HEK293 (cell line): Measurements from ENCODE around the gene RABGGTA.

ENCODE experiments used
- AEBP2 ChIP-seq: fragments of 450-650 bp; formaldehyde crosslinking; IDR thresholded peaks from 2 replicates; pipeline ENCODE4 v1.5.1; 2016; ENCODE audit warnings: missing biosample characterization, missing genetic modification characterization, borderline replicate concordance
- BCL6B ChIP-seq: fragments of 450-650 bp; formaldehyde crosslinking; IDR thresholded peaks from 2 replicates; pipeline ENCODE4 v1.5.1; 2017; ENCODE audit warnings: missing biosample characterization, missing genetic modification characterization
- FEZF1 ChIP-seq: fragments of 450-650 bp; formaldehyde crosslinking; IDR thresholded peaks from 2 replicates; pipeline ENCODE4 v1.5.1; 2016; ENCODE audit warnings: missing biosample characterization, missing genetic modification characterization
- GLI4 ChIP-seq: fragments of 450-650 bp; formaldehyde crosslinking; IDR thresholded peaks from 2 replicates; pipeline ENCODE4 v1.5.1; 2016; ENCODE audit warnings: missing biosample characterization, missing genetic modification characterization
- HOXD13 ChIP-seq: sonication (generic); formaldehyde crosslinking; IDR thresholded peaks from 2 replicates; pipeline ENCODE4 v1.8.0; 2022; ENCODE audit warnings: missing genetic modification reagents, borderline replicate concordance
- INSM2 ChIP-seq: fragments of 450-650 bp; formaldehyde crosslinking; IDR thresholded peaks from 2 replicates; pipeline ENCODE4 v1.5.1; 2016; ENCODE audit warnings: missing biosample characterization, missing genetic modification characterization
- KLF7 ChIP-seq: fragments of 450-650 bp; formaldehyde crosslinking; IDR thresholded peaks from 2 replicates; pipeline ENCODE4 v1.5.1; 2016; ENCODE audit warnings: missing biosample characterization, missing genetic modification characterization, borderline replicate concordance
- PRDM10 ChIP-seq: fragments of 450-650 bp; formaldehyde crosslinking; IDR thresholded peaks from 2 replicates; pipeline ENCODE4 v1.5.1; 2016; ENCODE audit warnings: missing biosample characterization, missing genetic modification characterization
- RBAK ChIP-seq: fragments of 450-650 bp; formaldehyde crosslinking; IDR thresholded peaks from 2 replicates; pipeline ENCODE4 v1.5.1; 2016; ENCODE audit warnings: missing biosample characterization, missing genetic modification characterization
- SALL2 ChIP-seq: fragments of 450-650 bp; formaldehyde crosslinking; IDR thresholded peaks from 2 replicates; pipeline ENCODE4 v1.5.0; 2017; ENCODE audit warnings: missing biosample characterization, mild to moderate bottlenecking, missing genetic modification characterization, borderline replicate concordance
- SP3 ChIP-seq: fragments of 450-650 bp; formaldehyde crosslinking; IDR thresholded peaks from 2 replicates; pipeline ENCODE4 v1.5.1; 2016; ENCODE audit warnings: missing biosample characterization, missing genetic modification characterization
- WT1 ChIP-seq: fragments of 450-650 bp; formaldehyde crosslinking; IDR thresholded peaks from 2 replicates; pipeline ENCODE4 v1.5.1; 2016; ENCODE audit warnings: missing biosample characterization, missing genetic modification characterization
- ZEB2 ChIP-seq: fragments of 450-650 bp; formaldehyde crosslinking; IDR thresholded peaks from 2 replicates; pipeline ENCODE4 v1.5.1; 2016; ENCODE audit warnings: missing biosample characterization, missing genetic modification characterization
- ZFP37 ChIP-seq: fragments of 450-650 bp; formaldehyde crosslinking; IDR thresholded peaks from 2 replicates; pipeline ENCODE4 v1.5.1; 2016; ENCODE audit warnings: missing biosample characterization, missing genetic modification characterization
- ZNF10 ChIP-seq: fragments of 450-650 bp; formaldehyde crosslinking; IDR thresholded peaks from 2 replicates; pipeline ENCODE4 v1.5.1; 2017; ENCODE audit warnings: missing biosample characterization, missing genetic modification characterization
- ZNF114 ChIP-seq: fragments of 450-650 bp; formaldehyde crosslinking; IDR thresholded peaks from 2 replicates; pipeline ENCODE4 v1.5.0; 2017; ENCODE audit warnings: missing biosample characterization, missing genetic modification characterization
- ZNF146 ChIP-seq: fragments of 450-650 bp; formaldehyde crosslinking; IDR thresholded peaks from 2 replicates; pipeline ENCODE4 v1.5.1; 2016; ENCODE audit warnings: missing biosample characterization, missing genetic modification characterization
- ZNF184 ChIP-seq: fragments of 450-650 bp; IDR thresholded peaks from 2 replicates; pipeline ENCODE4 v1.5.1; 2018; ENCODE audit warnings: missing biosample characterization, mild to moderate bottlenecking, missing genetic modification characterization
- ZNF311 ChIP-seq: fragments of 450-650 bp; formaldehyde crosslinking; IDR thresholded peaks from 2 replicates; pipeline ENCODE4 v1.5.1; 2017; ENCODE audit warnings: missing biosample characterization, missing genetic modification characterization, borderline replicate concordance
- ZNF366 ChIP-seq: fragments of 450-650 bp; formaldehyde crosslinking; conservative IDR thresholded peaks from 2 replicates; pipeline ENCODE4 v1.5.1; 2016; ENCODE audit warnings: missing biosample characterization, missing genetic modification characterization
- ZNF394 ChIP-seq: fragments of 450-650 bp; formaldehyde crosslinking; IDR thresholded peaks from 2 replicates; pipeline ENCODE4 v1.5.1; 2016; ENCODE audit warnings: missing biosample characterization, missing genetic modification characterization, mild to moderate bottlenecking, moderate library complexity, borderline replicate concordance
- ZNF488 ChIP-seq: fragments of 450-650 bp; formaldehyde crosslinking; IDR thresholded peaks from 2 replicates; pipeline ENCODE4 v1.5.1; 2016; ENCODE audit warnings: missing biosample characterization, missing genetic modification characterization
- ZNF501 ChIP-seq: fragments of 450-650 bp; formaldehyde crosslinking; IDR thresholded peaks from 2 replicates; pipeline ENCODE4 v1.5.1; 2016; ENCODE audit warnings: missing biosample characterization, missing genetic modification characterization
- ZNF510 ChIP-seq: fragments of 450-650 bp; formaldehyde crosslinking; IDR thresholded peaks from 2 replicates; pipeline ENCODE4 v1.5.1; 2018; ENCODE audit warnings: mild to moderate bottlenecking, missing genetic modification characterization, missing biosample characterization; ENCODE audit not compliant: insufficient replicate concordance
- ZNF513 ChIP-seq: fragments of 450-650 bp; IDR thresholded peaks from 2 replicates; pipeline ENCODE4 v1.5.1; 2018; ENCODE audit warnings: missing biosample characterization, missing genetic modification characterization
- ZNF558 ChIP-seq: fragments of 450-650 bp; formaldehyde crosslinking; IDR thresholded peaks from 2 replicates; pipeline ENCODE4 v1.5.1; 2016; ENCODE audit warnings: missing biosample characterization, missing genetic modification characterization
- ZNF580 ChIP-seq: fragments of 450-650 bp; formaldehyde crosslinking; IDR thresholded peaks from 2 replicates; pipeline ENCODE4 v1.5.1; 2016; ENCODE audit warnings: missing biosample characterization, missing genetic modification characterization
- ZNF623 ChIP-seq: fragments of 450-650 bp; formaldehyde crosslinking; IDR thresholded peaks from 2 replicates; pipeline ENCODE4 v1.5.1; 2016; ENCODE audit warnings: missing biosample characterization, missing genetic modification characterization
- ZNF843 ChIP-seq: fragments of 450-650 bp; formaldehyde crosslinking; IDR thresholded peaks from 2 replicates; pipeline ENCODE4 v1.5.1; 2016; ENCODE audit warnings: missing biosample characterization, missing genetic modification characterization
- ZSCAN30 ChIP-seq: fragments of 450-650 bp; IDR thresholded peaks from 2 replicates; pipeline ENCODE4 v1.5.1; 2018; ENCODE audit warnings: missing biosample characterization, mild to moderate bottlenecking, missing genetic modification characterization, moderate library complexity
- ZXDB ChIP-seq: fragments of 450-650 bp; formaldehyde crosslinking; IDR thresholded peaks from 2 replicates; pipeline ENCODE4 v1.5.1; 2016; ENCODE audit warnings: missing biosample characterization, missing genetic modification characterization

RABGGTA gene

GRCh38 chr14:24232121-24232644, 39.2 kb downstream of the RABGGTA start, which contains the start of gene NEDD8 (continued):
- TF ChIP-seq ZNF114 (tag by site-specific recombination) = no peak
- TF ChIP-seq RBAK (tag by site-specific recombination) = no peak
- TF ChIP-seq ZNF366 (tag by site-specific recombination) = no peak; the same call in 1 of the 2 replicates
- TF ChIP-seq KLF7 = 0 out of 2 replicates have a peak, but pooled peaks have one; percentile 16
- no peak for TF ChIP-seq ZNF623
- TF ChIP-seq ZNF558 (tag by site-specific recombination) = no peak
- peak; percentile 94 for TF ChIP-seq ZXDB
- peak; percentile 95 for TF ChIP-seq SP3 (tag by site-specific recombination)
- TF ChIP-seq ZNF843 (tag by site-specific recombination) = no peak
- no peak for TF ChIP-seq ZNF311 (tag by site-specific recombination)
- TF ChIP-seq SALL2 = no peak
- 0 out of 2 replicates have a peak, but pooled peaks have one; percentile 16 for TF ChIP-seq ZNF394 (tag by site-specific recombination)
- TF ChIP-seq ZNF488 (tag by site-specific recombination) = no peak
- no peak for TF ChIP-seq ZNF510 (tag by site-specific recombination)
- TF ChIP-seq ZNF501 (tag by site-specific recombination) = no peak
- TF ChIP-seq BCL6B (tag by site-specific recombination) = no peak
- no peak for TF ChIP-seq ZSCAN30 (tag by site-specific recombination)
- TF ChIP-seq FEZF1 = no peak
- TF ChIP-seq GLI4 (tag by site-specific recombination) = no peak
- TF ChIP-seq INSM2 (tag by site-specific recombination) = no peak
- no peak for TF ChIP-seq ZNF146 (tag by site-specific recombination)
- TF ChIP-seq AEBP2 (tag by site-specific recombination) = no peak
- TF ChIP-seq ZEB2 = peak; percentile 69
- TF ChIP-seq WT1 (tag by site-specific recombination) = no peak
- TF ChIP-seq ZNF580 (tag by site-specific recombination) = no peak
- no peak for TF ChIP-seq HOXD13 (CRISPR knock-in tag)
- TF ChIP-seq ZNF10 (tag by site-specific recombination) = no peak
- 0 out of 2 replicates have a peak, but pooled peaks have one; percentile 8 for TF ChIP-seq PRDM10 (tag by site-specific recombination)
- TF ChIP-seq ZNF184 = no peak
- no peak for TF ChIP-seq ZFP37
- no peak for TF ChIP-seq ZNF513 (tag by site-specific recombination)
